HG02884 (cell line): ENCODE measurements around the gene ICAM5.
"Not testable (repeated sequence)": the region's sequence is repeated elsewhere in the genome, so short reads cannot be mapped to it uniquely, and the experiment has no call there.

ENCODE experiments used
- ATAC-seq: cut with Tn5 transposase; IDR thresholded peaks from one replicate; pipeline ENCODE4 v1.9.1; 2021; ENCODE audit warnings: mild to moderate bottlenecking, moderate library complexity; ENCODE audit not compliant: unreplicated experiment

The ICAM5 gene

GRCh38 chr19:10270180-10270615, 19.6 kb upstream of the ICAM5 start:
- ATAC-seq, result no peak

GRCh38 chr19:10270616-10271394, 18.9 kb upstream of the ICAM5 start, which contains the start of gene ICAM1:
ICAM1 (plus strand) TSS chr19:10271120; CDS start chr19:10271160, 40 bp downstream.
- ATAC-seq, result no peak

- ATAC-seq, result no peak
These were observed 18.1 kb upstream of the ICAM5 start for GRCh38 chr19:10271543-10272086.

- no peak for ATAC-seq
These were observed 15.2 kb upstream of the ICAM5 start for GRCh38 chr19:10274589-10274988.

- ATAC-seq, result no peak
These were observed 11.8 kb upstream of the ICAM5 start for GRCh38 chr19:10277795-10278589.

- ATAC-seq, result no peak
These were observed 10.8 kb upstream of the ICAM5 start for GRCh38 chr19:10278935-10279334.

GRCh38 chr19:10279737-10280442, 9.9 kb upstream of the ICAM5 start:
- ATAC-seq, result no peak

- ATAC-seq, result not testable (repeated sequence)
These were observed 7.7 kb upstream of the ICAM5 start for GRCh38 chr19:10282043-10282442.

GRCh38 chr19:10283301-10284064, 6.3 kb upstream of the ICAM5 start:
- ATAC-seq, result no peak

GRCh38 chr19:10284065-10284959, 5.4 kb upstream of the ICAM5 start:
- no peak for ATAC-seq

- ATAC-seq, result no peak
These were observed 4.8 kb upstream of the ICAM5 start for GRCh38 chr19:10284960-10285278.

- ATAC-seq, result no peak
These were observed 4.4 kb upstream of the ICAM5 start for GRCh38 chr19:10285393-10285792.

GRCh38 chr19:10286803-10287737, 2.7 kb upstream of the ICAM5 start, which contains the start of gene ICAM4:
ICAM4 (plus strand) TSS chr19:10286955; CDS start chr19:10287013, 58 bp downstream.
- no peak for ATAC-seq

GRCh38 chr19:10288662-10289166, 1.0 kb upstream of the ICAM5 start:
- ATAC-seq, result no peak

- no peak for ATAC-seq
These were observed 451 bp upstream of the ICAM5 start for GRCh38 chr19:10289167-10289835.

- no peak for ATAC-seq
These were observed 664 bp downstream of the ICAM5 start for GRCh38 chr19:10290357-10290875.

- ATAC-seq, result no peak
These were observed 1.3 kb downstream of the ICAM5 start for GRCh38 chr19:10290876-10291553.
